Endothelial cell of coronary artery (primary cell): ENCODE data around the gene TRERF1. TPM values are rescaled to one million over a fixed set of nuclear protein-coding genes. Genes with fewer than 3 reads are reported as not detected.

ENCODE experiments used
- total RNA-seq: library from RNA; depleted of rRNA; stranded (reverse); fragments of >200 nt; gene quantifications from 2 replicates; pipeline ENCODE4 v1.2.3, GENCODE V29; 2014

Gene TRERF1, protein sequence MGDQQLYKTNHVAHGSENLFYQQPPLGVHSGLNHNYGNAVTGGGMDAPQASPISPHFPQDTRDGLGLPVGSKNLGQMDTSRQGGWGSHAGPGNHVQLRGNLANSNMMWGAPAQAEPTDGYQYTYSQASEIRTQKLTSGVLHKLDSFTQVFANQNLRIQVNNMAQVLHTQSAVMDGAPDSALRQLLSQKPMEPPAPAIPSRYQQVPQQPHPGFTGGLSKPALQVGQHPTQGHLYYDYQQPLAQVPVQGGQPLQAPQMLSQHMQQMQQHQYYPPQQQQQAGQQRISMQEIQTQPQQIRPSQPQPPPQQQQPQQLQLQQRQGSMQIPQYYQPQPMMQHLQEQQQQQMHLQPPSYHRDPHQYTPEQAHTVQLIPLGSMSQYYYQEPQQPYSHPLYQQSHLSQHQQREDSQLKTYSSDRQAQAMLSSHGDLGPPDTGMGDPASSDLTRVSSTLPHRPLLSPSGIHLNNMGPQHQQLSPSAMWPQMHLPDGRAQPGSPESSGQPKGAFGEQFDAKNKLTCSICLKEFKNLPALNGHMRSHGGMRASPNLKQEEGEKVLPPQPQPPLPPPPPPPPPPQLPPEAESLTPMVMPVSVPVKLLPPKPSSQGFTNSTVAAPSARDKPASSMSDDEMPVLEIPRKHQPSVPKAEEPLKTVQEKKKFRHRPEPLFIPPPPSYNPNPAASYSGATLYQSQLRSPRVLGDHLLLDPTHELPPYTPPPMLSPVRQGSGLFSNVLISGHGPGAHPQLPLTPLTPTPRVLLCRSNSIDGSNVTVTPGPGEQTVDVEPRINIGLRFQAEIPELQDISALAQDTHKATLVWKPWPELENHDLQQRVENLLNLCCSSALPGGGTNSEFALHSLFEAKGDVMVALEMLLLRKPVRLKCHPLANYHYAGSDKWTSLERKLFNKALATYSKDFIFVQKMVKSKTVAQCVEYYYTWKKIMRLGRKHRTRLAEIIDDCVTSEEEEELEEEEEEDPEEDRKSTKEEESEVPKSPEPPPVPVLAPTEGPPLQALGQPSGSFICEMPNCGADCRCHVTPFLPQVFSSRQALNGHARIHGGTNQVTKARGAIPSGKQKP (N-terminal part only)
- total RNA-seq = under 0.01 and 0.56 TPM in 2 replicates

GRCh38 chr6:42451333-42452170 lies at the start of gene TRERF1:
Gene TRERF1, minus strand, starts transcription at chr6:42451926. Its CDS starts 182,336 bp downstream, at chr6:42269590.

GRCh38 chr6:42217519-42218367 lies 234.0 kb downstream of the TRERF1 start, which contains the start of gene MRPS10:
Gene MRPS10, minus strand, starts transcription at chr6:42217861. Its CDS starts 12 bp downstream, at chr6:42217849.

Other genes starting within 250 kb of the TRERF1 start
- 35.6 and 39.9 TPM in 2 replicates for gene MRPS10, start 234.1 kb downstream of the TRERF1 start, total RNA-seq
- 19.0 and 25.9 TPM in 2 replicates for gene UBR2, start 112.1 kb upstream of the TRERF1 start, total RNA-seq